GM12801 (cell line): Measurements from ENCODE around the gene MRPL2.

Experiments used
- TF ChIP-seq, protein P1 (sequence below): IDR thresholded peaks from one replicate; pipeline ENCODE4 v1.5.1; 2011; ENCODE audit warnings: control low read depth; ENCODE audit not compliant: insufficient read length; ENCODE audit errors: extremely low read depth

Gene MRPL2

DNA sequence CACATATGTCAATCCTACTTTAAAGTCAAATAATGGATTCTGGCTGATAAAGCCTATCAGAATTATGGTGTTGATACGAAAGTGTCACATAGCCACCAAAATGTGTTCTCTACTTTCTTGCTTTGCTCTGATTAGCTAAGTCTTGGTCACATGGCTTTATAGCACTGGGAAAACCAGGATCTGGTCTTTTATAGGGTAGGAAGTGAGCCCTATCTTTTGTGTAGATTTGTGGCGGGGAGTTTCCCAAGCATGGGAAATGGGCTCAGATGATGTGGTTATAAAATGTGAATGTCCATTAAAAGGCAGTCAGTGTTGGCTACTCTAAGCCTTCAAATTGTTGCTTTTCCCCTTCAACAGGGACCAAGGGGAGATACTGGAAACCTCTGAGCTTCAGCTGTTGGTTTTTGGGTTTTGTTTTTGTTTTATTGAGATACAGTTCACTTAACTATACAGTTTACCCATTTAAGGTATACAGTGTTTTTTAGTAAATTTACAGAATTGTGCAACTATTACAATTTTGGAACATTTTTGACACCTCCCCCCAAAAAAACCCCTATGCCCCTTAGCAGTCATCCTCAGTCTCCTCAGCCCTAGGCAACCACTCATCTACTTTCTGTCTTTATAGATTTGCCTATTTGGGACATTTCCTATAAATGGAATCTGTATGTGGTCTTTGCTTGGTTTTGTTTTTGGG, 25.6 kb downstream of the MRPL2 start:
- TF ChIP-seq, protein P1, sequence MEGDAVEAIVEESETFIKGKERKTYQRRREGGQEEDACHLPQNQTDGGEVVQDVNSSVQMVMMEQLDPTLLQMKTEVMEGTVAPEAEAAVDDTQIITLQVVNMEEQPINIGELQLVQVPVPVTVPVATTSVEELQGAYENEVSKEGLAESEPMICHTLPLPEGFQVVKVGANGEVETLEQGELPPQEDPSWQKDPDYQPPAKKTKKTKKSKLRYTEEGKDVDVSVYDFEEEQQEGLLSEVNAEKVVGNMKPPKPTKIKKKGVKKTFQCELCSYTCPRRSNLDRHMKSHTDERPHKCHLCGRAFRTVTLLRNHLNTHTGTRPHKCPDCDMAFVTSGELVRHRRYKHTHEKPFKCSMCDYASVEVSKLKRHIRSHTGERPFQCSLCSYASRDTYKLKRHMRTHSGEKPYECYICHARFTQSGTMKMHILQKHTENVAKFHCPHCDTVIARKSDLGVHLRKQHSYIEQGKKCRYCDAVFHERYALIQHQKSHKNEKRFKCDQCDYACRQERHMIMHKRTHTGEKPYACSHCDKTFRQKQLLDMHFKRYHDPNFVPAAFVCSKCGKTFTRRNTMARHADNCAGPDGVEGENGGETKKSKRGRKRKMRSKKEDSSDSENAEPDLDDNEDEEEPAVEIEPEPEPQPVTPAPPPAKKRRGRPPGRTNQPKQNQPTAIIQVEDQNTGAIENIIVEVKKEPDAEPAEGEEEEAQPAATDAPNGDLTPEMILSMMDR: no peak

DNA sequence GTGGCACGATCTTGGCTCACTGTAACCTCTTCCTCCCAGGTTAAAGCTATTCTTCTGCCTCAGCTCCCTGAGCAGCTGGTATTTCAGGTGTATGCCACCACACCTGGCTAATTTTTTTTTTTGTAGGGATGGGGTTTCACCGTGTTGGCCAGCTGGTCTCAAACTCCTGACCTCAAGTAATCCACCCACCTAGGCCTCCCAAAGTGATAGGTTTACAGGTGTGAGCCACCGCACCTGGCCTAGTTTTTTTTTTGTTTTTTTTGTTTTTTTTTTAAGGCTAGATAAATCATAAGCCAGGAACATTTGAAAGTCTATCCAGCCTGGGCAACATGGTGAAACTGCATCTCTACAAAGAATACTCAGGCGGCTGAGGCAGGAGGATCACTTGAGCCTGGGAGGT, 26.9 kb downstream of the MRPL2 start:
- TF ChIP-seq, protein P1: no peak

DNA sequence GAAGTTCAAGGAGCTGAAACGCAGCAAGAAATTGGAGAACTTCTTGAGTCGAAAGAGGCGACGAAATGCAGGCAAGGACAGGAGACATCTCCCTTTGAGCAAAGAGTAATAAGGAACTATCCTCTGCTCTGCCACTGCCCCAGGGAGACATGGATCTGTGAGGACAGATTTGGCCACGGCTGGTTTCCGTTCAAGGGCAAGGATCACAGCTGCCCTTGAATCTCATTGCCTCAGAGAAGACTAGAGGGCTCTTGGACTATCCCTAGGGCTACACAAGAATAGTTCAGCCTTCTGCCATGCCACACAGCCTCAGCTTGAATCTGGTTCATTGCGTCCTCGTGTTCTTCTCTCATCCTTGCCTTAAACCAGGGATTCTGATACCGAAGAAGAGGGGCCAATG, 30.1 kb downstream of the MRPL2 start:
- TF ChIP-seq, protein P1: no peak

DNA sequence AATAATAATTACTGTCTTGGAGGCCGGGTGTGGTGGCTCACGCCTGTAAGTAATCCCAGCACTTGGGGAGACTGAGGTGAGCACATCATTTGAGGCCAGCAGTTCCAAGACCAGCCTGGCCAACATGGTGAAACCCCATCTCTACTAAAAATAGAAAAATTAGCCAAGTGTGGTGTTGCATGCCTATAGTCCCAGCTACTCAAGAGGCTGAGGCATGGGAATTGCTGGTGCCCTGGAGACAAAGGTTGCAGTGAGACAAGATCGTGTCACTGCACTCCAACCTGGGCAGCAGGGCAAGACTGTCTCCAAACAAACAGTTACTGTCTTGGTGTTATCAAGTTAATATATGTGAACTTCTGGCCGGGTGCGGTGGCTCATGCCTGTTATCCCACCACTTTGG, 32.9 kb downstream of the MRPL2 start:
- TF ChIP-seq, protein P1: no peak

DNA sequence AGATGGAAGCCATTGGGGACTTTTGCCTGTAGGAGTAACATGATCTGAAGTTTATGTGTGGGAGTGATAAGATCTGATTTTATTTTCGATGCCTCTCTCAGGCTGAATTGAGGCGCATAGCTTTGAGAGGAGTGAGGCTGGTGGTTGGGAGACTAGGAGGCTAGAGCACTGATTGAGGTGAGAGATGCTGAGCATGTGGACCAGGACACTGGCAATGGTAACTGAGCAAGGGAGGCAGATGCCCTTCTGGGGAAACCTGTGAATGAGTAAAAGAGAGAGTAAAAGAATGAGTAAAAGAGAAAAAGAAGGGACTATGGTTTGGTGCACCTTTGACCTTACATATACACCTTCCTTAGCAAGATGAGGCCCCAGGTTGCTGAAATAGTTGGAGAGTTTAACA, 34.8 kb downstream of the MRPL2 start:
- TF ChIP-seq, protein P1: no peak

DNA sequence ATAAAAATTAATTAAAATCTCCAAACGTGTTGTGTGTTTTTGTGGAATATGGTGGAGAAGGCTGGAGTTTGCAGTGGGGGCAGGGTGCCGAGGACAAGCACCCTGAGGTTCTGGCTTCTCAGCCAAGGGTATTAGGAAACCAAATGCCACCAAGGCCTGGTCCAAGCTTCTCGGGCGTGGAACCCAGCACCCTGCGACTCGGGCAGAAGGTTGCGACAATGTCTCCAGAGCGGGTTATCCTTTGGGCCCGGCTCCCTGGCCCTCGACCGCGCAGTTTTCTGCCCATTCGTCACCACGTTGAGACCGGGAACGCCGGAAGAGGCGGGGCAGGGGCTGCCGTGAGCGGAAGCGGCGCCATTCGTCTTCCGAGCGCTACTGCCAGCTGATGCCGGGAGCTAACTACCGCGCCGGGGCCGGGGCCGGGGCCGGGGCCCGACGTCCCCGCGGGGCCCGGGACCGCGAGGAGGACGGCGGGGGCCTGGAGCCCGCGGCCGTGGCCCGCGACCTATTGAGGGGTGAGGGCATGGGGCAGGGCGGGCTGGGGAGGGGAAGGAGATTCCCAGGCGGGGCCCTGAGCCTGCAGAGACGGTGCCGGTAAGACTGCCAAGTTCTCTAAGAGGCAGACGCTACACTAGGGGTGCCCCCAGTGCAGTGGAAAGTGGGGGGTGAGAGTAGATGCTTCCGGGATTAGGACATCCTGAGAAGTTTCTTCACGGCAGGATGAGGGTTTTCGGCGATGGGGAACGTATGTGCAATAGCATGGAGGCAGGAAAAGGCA, 37.8 kb downstream of the MRPL2 start, which contains the start of gene RRP36:
Gene RRP36 (plus strand): TSS at position 354 of the 778 bp plus-strand sequence. CDS start 32 bp downstream, at position 386.
- TF ChIP-seq, protein P1: no peak

DNA sequence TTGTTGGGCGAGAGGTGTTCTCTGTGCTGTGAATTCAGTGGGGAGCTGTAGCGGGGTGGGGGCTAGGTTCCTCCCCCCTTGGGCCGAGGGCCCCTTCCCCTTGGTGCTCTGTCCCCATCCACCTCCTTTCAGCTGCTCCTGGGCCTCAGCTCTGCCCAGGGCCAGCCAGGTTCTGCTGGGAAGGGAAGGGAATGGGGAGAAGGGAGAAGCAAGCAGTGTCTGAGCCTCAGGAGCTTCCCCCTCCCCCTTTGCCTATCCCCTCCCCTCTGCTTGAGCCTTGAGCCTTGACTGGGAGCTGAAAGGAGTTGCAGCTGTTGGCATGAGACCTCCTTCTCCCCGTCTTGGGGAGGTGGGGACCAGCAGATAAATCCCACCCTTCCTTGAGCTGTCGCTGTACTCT, 38.4 kb downstream of the MRPL2 start:
- TF ChIP-seq, protein P1: no peak
